Measurements from ENCODE around the gene NTSR1. TPM values are rescaled to one million over a fixed set of nuclear protein-coding genes. Genes with fewer than 3 reads are reported as not detected.

Gene NTSR1
- total and polyA plus RNA-seq, 3 experiments from 2014 or later: not detected

DNA sequence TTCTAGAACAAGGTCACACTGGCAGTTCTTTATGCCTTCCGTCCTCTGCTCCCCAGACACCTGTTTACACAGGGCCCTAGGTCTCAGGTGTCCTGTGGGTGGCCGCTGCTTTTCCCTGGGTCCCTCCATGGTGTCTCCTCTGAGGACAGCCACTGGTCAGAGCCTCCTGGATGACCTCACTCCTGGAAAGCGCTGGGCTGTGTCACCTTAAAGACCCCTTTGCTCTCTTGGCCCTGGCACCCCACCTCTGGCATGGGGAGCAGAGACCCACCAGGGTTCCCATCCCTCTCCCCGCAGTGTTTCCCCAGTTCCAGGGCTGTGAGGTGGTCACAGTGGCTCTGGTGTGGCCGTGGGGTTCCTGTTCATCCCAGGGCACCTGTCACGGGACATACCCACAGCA lies 33.9 kb downstream of the NTSR1 start:
- Mint-ChIP-seq H3K4me3 (peak overlapping the region in 1 of 7 donors; percentile 85), H3K36me3 (peaks cover 0 to 4% (median 0%) of the 10 kb centered on the region in 3 donors), H3K4me1 (peaks cover 42 to 53% (median 43%) of the 10 kb centered on the region in 3 donors), H3K9me3 (no peaks in the 10 kb centered on the region), H3K27me3 (no peaks in the 10 kb centered on the region), H3K27ac (peak overlapping the region in 4 of 8 donors; percentile 56 to 91 (median 80))
- Histone ChIP-seq H3K4me3 (ENCODE audit: low read length) (no peak overlapping the region), H3K27ac (ENCODE audit: low read depth, low read length) (no peak overlapping the region), H3K4me1 (ENCODE audit: insufficient read depth, low read length) (peaks cover 64% of the 10 kb centered on the region), H3K27me3 (ENCODE audit: insufficient read depth, low read length, poor library complexity, severe bottlenecking) (no peaks in the 10 kb centered on the region), H3K9me3 (ENCODE audit: low read length) (no peaks in the 10 kb centered on the region), H3K36me3 (ENCODE audit: insufficient read depth, low read length) (no peaks in the 10 kb centered on the region)
- ChIA-PET CTCF (interaction anchor here (0.7 to 0.8 kb wide), 2 partner anchors 26 to 37 kb away, joined by 3 read pairs; no protein-coding TSS in a partner anchor), POLR2A (no interaction called here)
- no peak for DNase-seq

DNA sequence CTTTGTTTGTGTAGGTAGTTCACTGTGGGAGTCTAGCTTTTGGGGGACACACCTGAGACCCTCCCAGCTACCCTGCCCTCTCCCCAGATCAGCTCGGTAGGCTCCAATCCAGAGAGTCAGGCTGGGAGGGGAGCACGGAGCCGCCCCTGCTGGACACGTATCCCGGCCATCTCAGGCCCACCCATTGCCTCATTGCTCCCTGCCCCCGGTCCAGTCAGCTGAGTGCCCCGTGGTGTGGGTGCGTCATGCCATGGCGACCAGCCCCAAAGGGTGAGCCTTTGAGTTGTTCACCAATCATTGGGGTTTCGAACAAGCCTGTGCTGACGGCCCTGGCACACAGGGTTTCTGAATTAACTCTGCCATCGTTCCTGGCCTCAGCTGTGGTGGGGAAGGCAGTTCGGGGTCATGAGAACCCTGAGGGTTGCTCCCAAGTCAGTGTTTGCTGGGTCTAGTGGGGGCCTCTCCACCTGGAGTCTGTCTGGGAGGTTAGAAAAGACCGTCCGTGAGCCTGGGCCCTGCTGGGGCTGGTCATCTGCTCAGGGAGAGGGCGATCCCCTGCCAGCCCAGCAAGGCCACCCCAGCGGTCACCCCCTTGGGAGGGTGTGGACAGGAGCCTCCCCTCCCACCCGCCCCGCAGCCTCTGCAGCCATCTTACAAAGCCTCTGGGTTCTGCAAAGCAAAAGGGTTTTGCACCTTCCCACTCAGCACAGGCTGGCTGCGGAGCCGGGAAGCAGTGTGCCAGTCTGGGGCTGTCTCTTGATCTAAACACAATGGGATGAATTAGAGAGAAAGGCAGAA lies 34.5 kb downstream of the NTSR1 start:
- H3K9me3 Mint-ChIP-seq: no peaks in the 10 kb centered on the region
- CTCF ChIA-PET: interaction anchor here (0.8 kb wide), 1 partner anchor 36 kb away, joined by 3 read pairs; no protein-coding TSS in a partner anchor
- H3K36me3 ChIP-seq (ENCODE audit: insufficient read depth, low read length): no peaks in the 10 kb centered on the region
- peaks cover 0 to 4% (median 0%) of the 10 kb centered on the region in 3 donors for H3K36me3 Mint-ChIP-seq
- H3K4me3 ChIP-seq (ENCODE audit: low read length): no peak overlapping the region
- H3K4me3 Mint-ChIP-seq: no peak overlapping the region
- no peaks in the 10 kb centered on the region for H3K9me3 ChIP-seq (ENCODE audit: low read length)
- H3K4me1 Mint-ChIP-seq: peaks cover 42 to 53% (median 43%) of the 10 kb centered on the region in 3 donors
- no peaks in the 10 kb centered on the region for H3K27me3 ChIP-seq (ENCODE audit: insufficient read depth, low read length, poor library complexity, severe bottlenecking)
- H3K4me1 ChIP-seq (ENCODE audit: insufficient read depth, low read length): peaks cover 64% of the 10 kb centered on the region
- no peak overlapping the region for H3K27ac ChIP-seq (ENCODE audit: low read depth, low read length)
- H3K27ac Mint-ChIP-seq: peak overlapping the region in 1 of 8 donors; percentile 81
- POLR2A ChIA-PET: no interaction called here
- H3K27me3 Mint-ChIP-seq: no peaks in the 10 kb centered on the region
- DNase-seq: no peak

DNA sequence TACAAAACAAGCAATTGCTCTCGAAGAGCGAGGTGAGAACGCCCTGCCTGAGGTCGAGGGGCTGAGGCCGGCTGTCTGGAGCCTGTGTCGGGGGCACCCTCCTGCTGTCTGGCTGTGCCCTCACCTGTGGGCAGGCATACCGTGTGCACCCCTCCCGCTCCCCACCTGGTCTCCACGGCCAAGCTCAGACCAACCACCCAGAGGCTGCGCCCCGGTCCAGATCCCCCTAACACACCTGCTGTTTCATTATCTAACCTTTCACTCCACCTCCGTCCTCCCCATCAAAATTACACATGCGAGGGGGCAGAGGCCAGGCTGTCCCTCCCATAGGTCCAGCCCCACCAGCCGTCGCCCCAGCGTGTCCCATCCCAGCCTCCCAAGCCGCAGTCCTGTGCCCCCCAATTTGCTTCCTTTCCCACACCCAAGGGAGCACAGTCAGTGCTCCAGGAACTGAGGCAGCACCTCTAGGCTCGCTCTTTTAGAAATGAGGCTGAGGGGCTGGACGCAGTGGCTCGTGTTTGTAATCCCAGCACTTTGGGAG lies 35.2 kb downstream of the NTSR1 start:
- Mint-ChIP-seq H3K36me3 (peaks cover 0 to 4% (median 0%) of the 10 kb centered on the region in 3 donors), H3K4me3 (no peak overlapping the region), H3K27me3 (no peaks in the 10 kb centered on the region), H3K4me1 (peaks cover 37 to 46% (median 38%) of the 10 kb centered on the region in 3 donors), H3K27ac (peak overlapping the region in 1 of 8 donors; percentile 38), H3K9me3 (no peaks in the 10 kb centered on the region)
- H3K36me3 ChIP-seq (ENCODE audit: insufficient read depth, low read length): no peaks in the 10 kb centered on the region
- peaks cover 60% of the 10 kb centered on the region for H3K4me1 ChIP-seq (ENCODE audit: insufficient read depth, low read length)
- no peak overlapping the region for H3K27ac ChIP-seq (ENCODE audit: low read depth, low read length)
- no peaks in the 10 kb centered on the region for H3K27me3 ChIP-seq (ENCODE audit: insufficient read depth, low read length, poor library complexity, severe bottlenecking)
- POLR2A ChIA-PET: no interaction called here
- CTCF ChIA-PET: interaction anchor here (1.2 kb wide), 1 partner anchor 64 kb away, joined by 3 read pairs; no protein-coding TSS in a partner anchor
- DNase-seq: no peak
- H3K4me3 ChIP-seq (ENCODE audit: low read length): no peak overlapping the region
- H3K9me3 ChIP-seq (ENCODE audit: low read length): no peaks in the 10 kb centered on the region

DNA sequence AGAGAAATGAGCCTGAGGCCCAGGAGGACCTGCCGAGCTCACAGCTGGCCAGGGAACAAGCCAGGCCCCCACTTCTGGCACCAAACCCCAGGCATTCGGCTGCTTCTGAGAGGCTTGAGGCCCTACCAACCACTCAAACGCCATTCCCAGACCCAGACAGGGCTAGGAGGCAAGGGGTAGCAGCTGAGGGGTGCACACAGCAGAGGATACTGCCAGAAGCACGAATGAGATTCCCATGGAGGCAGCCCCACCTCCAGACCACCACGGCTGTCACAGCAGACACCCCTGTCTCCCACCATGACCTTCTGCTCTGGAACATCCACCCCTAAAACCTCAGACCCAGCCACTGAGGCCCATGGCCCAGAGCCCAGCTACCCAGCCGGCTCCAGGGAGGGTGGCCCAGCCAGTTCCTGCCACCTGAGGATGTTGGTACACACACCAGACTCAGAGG lies 36.1 kb downstream of the NTSR1 start:
- Histone ChIP-seq H3K36me3 (ENCODE audit: insufficient read depth, low read length) (no peaks in the 10 kb centered on the region), H3K4me3 (ENCODE audit: low read length) (no peak overlapping the region), H3K9me3 (ENCODE audit: low read length) (no peaks in the 10 kb centered on the region), H3K27me3 (ENCODE audit: insufficient read depth, low read length, poor library complexity, severe bottlenecking) (no peaks in the 10 kb centered on the region), H3K4me1 (ENCODE audit: insufficient read depth, low read length) (peaks cover 51% of the 10 kb centered on the region), H3K27ac (ENCODE audit: low read depth, low read length) (no peak overlapping the region)
- Mint-ChIP-seq H3K27ac (peak overlapping the region in 2 of 8 donors; percentile 4 to 68), H3K4me1 (peaks cover 28 to 37% (median 30%) of the 10 kb centered on the region in 3 donors), H3K4me3 (no peak overlapping the region), H3K36me3 (peaks cover 0 to 4% (median 0%) of the 10 kb centered on the region in 3 donors), H3K9me3 (no peaks in the 10 kb centered on the region), H3K27me3 (no peaks in the 10 kb centered on the region)
- ChIA-PET CTCF (interaction anchor here (1.2 kb wide), 1 partner anchor 63 kb away, joined by 3 read pairs; no protein-coding TSS in a partner anchor), POLR2A (no interaction called here)
- DNase-seq: no peak

DNA sequence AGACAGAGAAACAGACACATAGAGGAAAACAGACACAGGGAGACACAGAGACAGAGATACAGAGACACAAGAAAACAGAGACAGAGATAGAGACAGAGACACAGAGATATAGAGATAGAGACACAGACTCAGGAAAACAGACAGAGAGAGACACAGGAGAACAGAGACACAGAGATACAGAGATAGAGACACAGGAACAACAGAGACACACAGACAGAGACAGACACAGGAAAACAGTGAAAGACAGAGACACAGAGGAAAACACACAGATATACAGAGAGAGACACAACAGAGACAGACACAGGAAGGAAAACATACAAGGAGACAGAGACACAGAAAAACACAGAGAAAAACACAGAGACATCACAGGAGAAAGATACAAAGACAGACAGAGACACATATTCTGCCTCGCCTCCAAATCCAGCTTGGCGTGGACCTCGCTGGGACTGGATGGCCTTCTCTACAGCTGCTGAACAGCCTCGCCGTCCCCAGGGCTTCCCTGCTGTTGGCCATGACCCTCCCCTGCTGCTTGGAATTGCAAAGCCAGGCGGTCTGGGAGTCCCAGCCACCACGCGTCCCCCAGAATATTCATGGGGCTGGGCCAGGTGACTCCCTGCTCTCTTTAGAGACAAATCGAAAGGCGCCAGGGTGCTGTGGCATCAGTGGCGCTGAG lies 36.8 kb downstream of the NTSR1 start:
- peaks cover 0 to 4% (median 0%) of the 10 kb centered on the region in 3 donors for H3K36me3 Mint-ChIP-seq
- H3K9me3 ChIP-seq (ENCODE audit: low read length): no peaks in the 10 kb centered on the region
- H3K27me3 Mint-ChIP-seq: no peaks in the 10 kb centered on the region
- H3K4me1 Mint-ChIP-seq: peaks cover 22 to 30% (median 24%) of the 10 kb centered on the region in 3 donors
- peak overlapping the region in 1 of 7 donors; percentile 14 for H3K4me3 Mint-ChIP-seq
- ChIA-PET POLR2A (no interaction called here), CTCF (no interaction called here)
- no peak overlapping the region for H3K4me3 ChIP-seq (ENCODE audit: low read length)
- peak overlapping the region; percentile 1 to 68 (median 4) for H3K27ac Mint-ChIP-seq
- DNase-seq: no peak
- no peak overlapping the region for H3K27ac ChIP-seq (ENCODE audit: low read depth, low read length)
- no peaks in the 10 kb centered on the region for H3K9me3 Mint-ChIP-seq
- H3K4me1 ChIP-seq (ENCODE audit: insufficient read depth, low read length): peaks cover 47% of the 10 kb centered on the region
- no peaks in the 10 kb centered on the region for H3K27me3 ChIP-seq (ENCODE audit: insufficient read depth, low read length, poor library complexity, severe bottlenecking)
- no peaks in the 10 kb centered on the region for H3K36me3 ChIP-seq (ENCODE audit: insufficient read depth, low read length)

DNA sequence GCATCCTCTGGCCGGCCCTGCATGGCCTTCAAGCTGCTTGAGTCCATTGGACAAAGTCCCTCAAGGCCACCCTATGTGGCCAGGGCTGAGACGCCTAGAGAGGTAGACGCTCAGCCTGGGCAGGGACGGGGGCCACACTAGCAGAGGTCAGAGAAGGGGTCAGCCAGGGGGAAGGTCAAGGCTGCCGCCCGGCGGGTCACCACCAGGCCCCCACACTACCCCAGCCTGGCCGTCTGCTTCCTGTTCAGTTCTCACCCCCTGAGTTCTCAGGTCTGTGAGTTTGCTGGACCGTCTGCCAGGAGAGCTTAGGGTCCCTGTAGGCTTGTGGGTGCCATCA lies 37.3 kb downstream of the NTSR1 start:
- no peaks in the 10 kb centered on the region for H3K36me3 ChIP-seq (ENCODE audit: insufficient read depth, low read length)
- H3K4me3 ChIP-seq (ENCODE audit: low read length): no peak overlapping the region
- ChIA-PET CTCF (no interaction called here), POLR2A (no interaction called here)
- no peak overlapping the region for H3K4me3 Mint-ChIP-seq
- peak overlapping the region in 2 of 8 donors; percentile 24 to 32 for H3K27ac Mint-ChIP-seq
- H3K36me3 Mint-ChIP-seq: peaks cover 0 to 4% (median 0%) of the 10 kb centered on the region in 3 donors
- DNase-seq: no peak
- H3K4me1 Mint-ChIP-seq: peaks cover 18 to 25% (median 21%) of the 10 kb centered on the region in 3 donors
- H3K4me1 ChIP-seq (ENCODE audit: insufficient read depth, low read length): peaks cover 42% of the 10 kb centered on the region
- H3K27me3 ChIP-seq (ENCODE audit: insufficient read depth, low read length, poor library complexity, severe bottlenecking): no peaks in the 10 kb centered on the region
- no peaks in the 10 kb centered on the region for H3K27me3 Mint-ChIP-seq
- H3K9me3 Mint-ChIP-seq: no peaks in the 10 kb centered on the region
- no peak overlapping the region for H3K27ac ChIP-seq (ENCODE audit: low read depth, low read length)
- no peaks in the 10 kb centered on the region for H3K9me3 ChIP-seq (ENCODE audit: low read length)

DNA sequence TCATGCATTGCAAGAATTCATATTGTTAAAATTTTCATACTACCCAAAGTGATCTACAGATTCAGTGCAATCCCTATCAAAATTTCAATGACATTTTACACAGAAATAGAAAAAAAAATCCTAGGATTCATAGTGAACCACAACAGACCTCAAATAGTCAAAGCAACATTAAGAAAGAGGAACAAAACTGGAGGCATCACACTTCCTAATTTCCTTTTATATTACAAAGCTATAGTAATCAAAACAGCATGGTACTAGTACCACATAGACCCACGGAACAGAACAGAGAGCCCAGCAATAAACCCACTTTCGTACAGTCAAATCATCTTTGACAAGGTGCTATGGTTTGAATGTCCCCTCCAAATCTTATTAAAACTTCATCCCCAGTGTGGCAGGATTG lies 39.7 kb downstream of the NTSR1 start:
- CTCF ChIA-PET: interaction anchor here (1.3 kb wide), 1 partner anchor 60 kb away, joined by 3 read pairs; no protein-coding TSS in a partner anchor
- no peaks in the 10 kb centered on the region for H3K9me3 Mint-ChIP-seq

More for the DNA sequence above, 39.7 kb downstream of the NTSR1 start:
- Mint-ChIP-seq H3K27ac (peak overlapping the region in 1 of 8 donors; percentile 32), H3K27me3 (no peaks in the 10 kb centered on the region), H3K4me1 (peaks cover 6 to 7% (median 7%) of the 10 kb centered on the region in 3 donors), H3K4me3 (no peak overlapping the region), H3K36me3 (peaks cover 0 to 4% (median 0%) of the 10 kb centered on the region in 3 donors)
- H3K9me3 ChIP-seq (ENCODE audit: low read length): no peaks in the 10 kb centered on the region
- no peak overlapping the region for H3K27ac ChIP-seq (ENCODE audit: low read depth, low read length)
- H3K36me3 ChIP-seq (ENCODE audit: insufficient read depth, low read length): no peaks in the 10 kb centered on the region
- H3K4me1 ChIP-seq (ENCODE audit: insufficient read depth, low read length): peaks cover 19% of the 10 kb centered on the region
- no peak for DNase-seq
- POLR2A ChIA-PET: no interaction called here
- no peaks in the 10 kb centered on the region for H3K27me3 ChIP-seq (ENCODE audit: insufficient read depth, low read length, poor library complexity, severe bottlenecking)
- H3K4me3 ChIP-seq (ENCODE audit: low read length): no peak overlapping the region
